Vagina (tissue), 2 donors: Measurements from ENCODE around the gene SNX9. TPM values are rescaled to one million over a fixed set of nuclear protein-coding genes. Genes with fewer than 3 reads are reported as not detected.
"Not testable (repeated sequence)": the region's sequence is repeated elsewhere in the genome, so short reads cannot be mapped to it uniquely, and the experiment has no call there.

Experiments
- DNase-seq, 2 donors: peaks; one replicate each; pipeline ENCODE4 v3.0.0-alpha.2; 2017; ENCODE audit errors: extremely low spot score in 2 of 2
- H3K27ac ChIP-seq: fragments of 200-600 bp; sonication (generic); one replicate; pipeline ENCODE4 v1.5.1; 2019
- H3K27me3 ChIP-seq: fragments of 200-600 bp; sonication (generic); one replicate; pipeline ENCODE4 v1.5.1; 2019
- H3K36me3 ChIP-seq, 2 donors: fragments of 200-600 bp; sonication (generic); one replicate each; pipeline ENCODE4 v1.5.1; 2017 to 2019
- H3K4me1 ChIP-seq: fragments of 200-600 bp; sonication (generic); one replicate; pipeline ENCODE4 v1.5.1; 2019
- H3K4me3 ChIP-seq, 2 donors: fragments of 200-600 bp; sonication (generic); 1 replicate in 1 of 2; 2 replicates in 1 of 2; pipeline ENCODE4 v1.5.1; 2016 to 2019
- H3K9me3 ChIP-seq: fragments of 200-600 bp; sonication (generic); one replicate; pipeline ENCODE4 v1.5.1; 2019
- CTCF ChIP-seq, 3 experiments: fragments of 450-650 bp in 2 of 3; fragments of 200-600 bp in 1 of 3; sonication (generic) in 1 of 3; IDR thresholded peaks; one replicate each; pipeline ENCODE4 v1.5.1; 2017 to 2019; ENCODE audit warnings: antibody characterized with exemption in 3 of 3, mild to moderate bottlenecking in 2 of 3, moderate library complexity in 2 of 3
- POLR2A ChIP-seq, 2 donors: fragments of 450-650 bp; IDR thresholded peaks; one replicate each; pipeline ENCODE4 v1.6.1; 2017; ENCODE audit warnings: antibody characterized with exemption in 2 of 2, mild to moderate bottlenecking in 2 of 2, moderate library complexity in 2 of 2
- POLR2AphosphoS5 ChIP-seq, 2 donors: sonication (generic); formaldehyde crosslinking; IDR thresholded peaks; one replicate each; pipeline ENCODE4 v1.9.0; 2017; ENCODE audit warnings: antibody characterized with exemption in 2 of 2, mild to moderate bottlenecking in 2 of 2, low read depth in 1 of 2; ENCODE audit not compliant: insufficient read depth in 1 of 2
- intact Hi-C: fragments of 100-400 bp; cut with DNase I; formaldehyde crosslinking; loops from one replicate; pipeline ENCODE4 v1.15.1; 2023
- total RNA-seq: library from RNA; depleted of rRNA; stranded (reverse); fragments of >200 nt; gene quantifications from one replicate; pipeline ENCODE4 v1.2.3, GENCODE V29; 2016

Gene SNX9
- total RNA-seq, 1 donor from 2014 or later = 61.4 TPM

GRCh38 chr6:157792671-157793070 lies 30.4 kb upstream of the SNX9 start:
- H3K27ac ChIP-seq = no peak overlapping the region
- no peaks in the 10 kb centered on the region for H3K27me3 ChIP-seq
- peaks cover 7% of the 10 kb centered on the region for H3K4me1 ChIP-seq
- intact Hi-C loops = no loop called here
- H3K36me3 ChIP-seq = no peaks in the 10 kb centered on the region
- TF ChIP-seq POLR2AphosphoS5 (IDR thresholded peaks at IDR 0.05; ENCODE audit: insufficient read depth in 1 of 2, low read depth in 1 of 2) (no peak), CTCF (IDR thresholded peaks at IDR 0.05) (no peak), POLR2A (IDR thresholded peaks at IDR 0.05) (no peak)
- H3K4me3 ChIP-seq = no peak overlapping the region
- no peaks in the 10 kb centered on the region for H3K9me3 ChIP-seq
- DNase-seq = no peak

- DNase-seq, H3K9me3 ChIP-seq, H3K27me3 ChIP-seq, intact Hi-C loops, H3K4me1 ChIP-seq, H3K27ac ChIP-seq, H3K36me3 ChIP-seq, H3K4me3 ChIP-seq: not testable (repeated sequence)
Observed at GRCh38 chr6:157794012-157794411, 29.0 kb upstream of the SNX9 start.

- Histone ChIP-seq H3K4me3 (no peak overlapping the region), H3K27ac (no peak overlapping the region), H3K9me3 (no peaks in the 10 kb centered on the region), H3K27me3 (no peaks in the 10 kb centered on the region), H3K36me3 (no peaks in the 10 kb centered on the region), H3K4me1 (peaks cover 7% of the 10 kb centered on the region)
- DNase-seq = no peak
- intact Hi-C loops = no loop called here
- TF ChIP-seq CTCF (IDR thresholded peaks at IDR 0.05) = no peak
- no peak for TF ChIP-seq POLR2A (IDR thresholded peaks at IDR 0.05)
- no peak for TF ChIP-seq POLR2AphosphoS5 (IDR thresholded peaks at IDR 0.05; ENCODE audit: insufficient read depth in 1 of 2, low read depth in 1 of 2)
Observed at GRCh38 chr6:157795841-157796240, 27.2 kb upstream of the SNX9 start.

GRCh38 chr6:157798851-157799250 lies 24.2 kb upstream of the SNX9 start:
- intact Hi-C loops = no loop called here
- Histone ChIP-seq H3K27me3 (no peaks in the 10 kb centered on the region), H3K9me3 (no peaks in the 10 kb centered on the region), H3K27ac (no peak overlapping the region), H3K4me3 (no peak overlapping the region), H3K36me3 (no peaks in the 10 kb centered on the region), H3K4me1 (no peaks in the 10 kb centered on the region)
- TF ChIP-seq CTCF (IDR thresholded peaks at IDR 0.05) = no peak
- no peak for TF ChIP-seq POLR2AphosphoS5 (IDR thresholded peaks at IDR 0.05; ENCODE audit: insufficient read depth in 1 of 2, low read depth in 1 of 2)
- TF ChIP-seq POLR2A (IDR thresholded peaks at IDR 0.05) = no peak
- DNase-seq = no peak

- H3K4me1 ChIP-seq, DNase-seq, intact Hi-C loops, H3K9me3 ChIP-seq, H3K27me3 ChIP-seq, H3K36me3 ChIP-seq, H3K4me3 ChIP-seq, H3K27ac ChIP-seq: not testable (repeated sequence)
Observed at GRCh38 chr6:157799561-157799960, 23.5 kb upstream of the SNX9 start.

GRCh38 chr6:157800420-157801237 lies 22.4 kb upstream of the SNX9 start:
- H3K4me3 ChIP-seq = no peak overlapping the region
- intact Hi-C loops = no loop called here
- DNase-seq = no peak
- no peaks in the 10 kb centered on the region for H3K36me3 ChIP-seq
- H3K4me1 ChIP-seq = no peaks in the 10 kb centered on the region
- no peak for TF ChIP-seq POLR2A (IDR thresholded peaks at IDR 0.05)
- H3K27me3 ChIP-seq = no peaks in the 10 kb centered on the region
- no peaks in the 10 kb centered on the region for H3K9me3 ChIP-seq
- H3K27ac ChIP-seq = no peak overlapping the region
